HFFc6 (cell line): Measurements from ENCODE around the gene CX3CL1. TPM values are rescaled to one million over a fixed set of nuclear protein-coding genes. Genes with fewer than 3 reads are reported as not detected.

ENCODE experiments used
- DNase-seq: peaks from one replicate; pipeline ENCODE4 v3.0.0-alpha.2; 2018
- H3K27ac Mint-ChIP-seq: 2 replicates; pipeline ENCODE4 v1.8.0; 2020; ENCODE audit warnings: mild to moderate bottlenecking, mixed read lengths
- H3K27me3 Mint-ChIP-seq: 2 replicates; pipeline ENCODE4 v1.8.0; 2021; ENCODE audit warnings: mild to moderate bottlenecking, moderate library complexity, mixed read lengths; ENCODE audit not compliant: insufficient read depth
- H3K36me3 Mint-ChIP-seq: 2 replicates; pipeline ENCODE4 v1.8.0; 2021; ENCODE audit warnings: low read depth, mixed read lengths
- H3K4me1 Mint-ChIP-seq: 2 replicates; pipeline ENCODE4 v1.8.0; 2020; ENCODE audit warnings: low read depth, mixed read lengths
- H3K4me3 Mint-ChIP-seq: 2 replicates; pipeline ENCODE4 v1.8.0; 2020; ENCODE audit warnings: mild to moderate bottlenecking, moderate library complexity, mixed read lengths
- H3K9me3 Mint-ChIP-seq: 2 replicates; pipeline ENCODE4 v1.8.0; 2020; ENCODE audit warnings: mild to moderate bottlenecking, mixed read lengths
- CTCF ChIP-seq: fragments of 200-600 bp; sonication (generic); IDR thresholded peaks from 2 replicates; pipeline ENCODE4 v1.5.0; 2021; ENCODE audit warnings: antibody characterized with exemption, mild to moderate bottlenecking
- total RNA-seq, 6 experiments: library from RNA; stranded (reverse); fragmentation: NEBNext Ultra II Directional; extraction: Animal tissue kit (Norgen Biotek cat#: 25700); gene quantifications; 2 replicates in 1 of 6; 3 replicates in 5 of 6; pipeline ENCODE4 v1.2.3, GENCODE V29; 2021

Gene CX3CL1
- total RNA-seq, 6 experiments from 2014 or later = not detected

- H3K36me3 Mint-ChIP-seq = no peaks in the 10 kb centered on the region
- H3K27ac Mint-ChIP-seq = no peak overlapping the region
- peaks cover 40% of the 10 kb centered on the region for H3K27me3 Mint-ChIP-seq
- no peak for DNase-seq
- no peaks in the 10 kb centered on the region for H3K4me1 Mint-ChIP-seq
- H3K9me3 Mint-ChIP-seq = no peaks in the 10 kb centered on the region
- no peak overlapping the region for H3K4me3 Mint-ChIP-seq
- no peak for TF ChIP-seq CTCF
Observed at GRCh38 chr16:57401943-57402640, 29.8 kb downstream of the CX3CL1 start.

GRCh38 chr16:57403965-57404817 lies 31.9 kb downstream of the CX3CL1 start, which contains the start of gene CCL17:
Gene CCL17, plus strand, starts transcription at chr16:57404767. Its CDS starts 9,166 bp downstream, at chr16:57413933.
- H3K36me3 Mint-ChIP-seq = no peaks in the 10 kb centered on the region
- H3K4me3 Mint-ChIP-seq = no peak within 1 kb of the TSS
- no peak for TF ChIP-seq CTCF
- no peaks in the 10 kb centered on the region for H3K4me1 Mint-ChIP-seq
- H3K27ac Mint-ChIP-seq = no peak within 1 kb of the TSS
- H3K27me3 Mint-ChIP-seq = peaks cover 28% of the 10 kb centered on the region
- DNase-seq = no peak
- no peaks in the 10 kb centered on the region for H3K9me3 Mint-ChIP-seq

- no peaks in the 10 kb centered on the region for H3K36me3 Mint-ChIP-seq
- TF ChIP-seq CTCF = no peak
- H3K27ac Mint-ChIP-seq = no peak overlapping the region
- H3K27me3 Mint-ChIP-seq = peaks cover 25% of the 10 kb centered on the region
- no peak for DNase-seq
- H3K4me3 Mint-ChIP-seq = no peak overlapping the region
- no peaks in the 10 kb centered on the region for H3K4me1 Mint-ChIP-seq
- no peaks in the 10 kb centered on the region for H3K9me3 Mint-ChIP-seq
Observed at GRCh38 chr16:57405097-57405496, 32.8 kb downstream of the CX3CL1 start.

GRCh38 chr16:57406881-57407280 lies 34.6 kb downstream of the CX3CL1 start:
- Mint-ChIP-seq H3K27ac (no peak overlapping the region), H3K9me3 (no peaks in the 10 kb centered on the region), H3K4me1 (no peaks in the 10 kb centered on the region), H3K4me3 (no peak overlapping the region), H3K27me3 (peaks cover 33% of the 10 kb centered on the region), H3K36me3 (no peaks in the 10 kb centered on the region)
- DNase-seq = no peak
- no peak for TF ChIP-seq CTCF

GRCh38 chr16:57407521-57408353 lies 35.4 kb downstream of the CX3CL1 start:
- Mint-ChIP-seq H3K36me3 (no peaks in the 10 kb centered on the region), H3K9me3 (no peaks in the 10 kb centered on the region), H3K4me3 (no peak overlapping the region), H3K27ac (no peak overlapping the region), H3K27me3 (peaks cover 37% of the 10 kb centered on the region), H3K4me1 (no peaks in the 10 kb centered on the region)
- no peak for TF ChIP-seq CTCF
- no peak for DNase-seq
